Medulla oblongata (tissue), 1 donor: ENCODE data around the gene ARG1.

Experiments used
- DNase-seq: peaks from one replicate; pipeline ENCODE4 v3.0.0-alpha.2; 2015; ENCODE audit errors: extremely low spot score

ARG1 gene

DNA sequence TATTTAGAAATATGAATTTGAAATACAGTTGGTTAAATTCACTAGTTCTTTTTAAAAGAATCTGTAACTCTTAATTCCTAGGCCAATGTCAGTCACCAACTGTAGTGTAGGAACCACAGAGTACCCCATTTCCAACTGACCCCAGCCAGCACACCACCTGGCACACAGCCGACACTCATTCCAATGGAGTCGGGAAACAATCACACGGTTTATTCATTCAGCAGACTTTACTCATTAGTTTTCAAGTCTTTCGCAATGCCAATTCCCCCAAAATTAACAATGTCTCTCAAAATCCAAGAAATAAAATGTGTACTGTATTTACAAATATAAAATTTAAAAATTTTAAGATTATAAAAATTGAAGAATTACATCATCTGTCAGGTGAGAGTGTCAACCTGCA, 13.5 kb downstream of the ARG1 start:
- no peak for DNase-seq

DNA sequence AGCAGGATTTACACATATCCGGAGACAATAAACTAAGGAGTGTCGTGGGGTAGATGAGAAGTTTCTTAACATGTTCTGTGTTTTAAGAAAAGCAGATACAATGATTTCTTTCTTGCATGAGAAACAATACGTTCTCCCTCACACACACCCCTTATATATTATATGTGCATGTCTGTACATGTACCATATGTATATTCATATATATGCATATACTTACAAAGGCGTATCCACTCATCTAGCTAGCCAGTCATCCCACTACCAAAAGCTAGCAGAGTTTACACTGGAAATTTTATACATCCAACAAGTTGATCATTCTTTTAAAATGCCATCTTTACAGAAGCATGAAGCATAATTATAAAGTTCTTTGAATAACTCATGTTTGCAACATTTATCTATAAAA, 14.9 kb downstream of the ARG1 start:
- DNase-seq = no peak

DNA sequence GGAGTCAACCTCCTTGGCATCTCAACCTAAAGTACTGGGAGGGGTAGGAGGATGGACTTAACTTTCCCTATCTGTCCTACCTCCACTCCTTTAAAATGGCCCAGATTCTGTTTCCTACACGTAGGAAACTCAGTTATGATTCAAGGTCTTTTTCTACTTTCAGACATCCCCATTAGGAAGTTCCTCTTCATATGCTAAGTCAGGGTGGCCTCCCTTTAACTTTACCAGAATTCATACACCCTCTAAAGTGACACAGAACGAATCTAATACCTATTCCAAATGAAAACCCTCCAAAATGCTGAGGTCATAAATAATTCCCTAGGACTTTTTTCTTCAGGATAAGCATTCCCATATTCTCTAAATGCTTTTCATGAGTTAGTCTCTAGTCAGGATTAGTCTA, 15.6 kb downstream of the ARG1 start:
- DNase-seq = no peak

DNA sequence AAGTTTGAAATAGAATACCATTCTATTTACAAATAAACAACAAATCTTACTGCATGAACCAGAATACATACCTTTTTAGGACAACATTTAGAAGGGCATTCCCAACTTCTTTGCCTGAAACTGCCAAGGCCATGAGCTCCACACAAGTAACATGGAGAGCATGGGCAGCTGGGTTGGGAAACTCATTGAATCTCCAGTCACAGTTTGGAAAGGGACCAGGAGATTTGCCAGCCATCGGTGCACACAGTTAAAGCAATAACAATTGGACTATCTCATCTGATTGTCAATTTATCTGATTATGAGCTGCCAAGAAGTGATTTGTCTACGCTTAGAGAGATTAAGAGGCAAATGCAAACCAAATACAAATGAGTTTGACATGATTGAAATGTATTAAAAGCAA, 19.9 kb downstream of the ARG1 start:
- DNase-seq = no peak

DNA sequence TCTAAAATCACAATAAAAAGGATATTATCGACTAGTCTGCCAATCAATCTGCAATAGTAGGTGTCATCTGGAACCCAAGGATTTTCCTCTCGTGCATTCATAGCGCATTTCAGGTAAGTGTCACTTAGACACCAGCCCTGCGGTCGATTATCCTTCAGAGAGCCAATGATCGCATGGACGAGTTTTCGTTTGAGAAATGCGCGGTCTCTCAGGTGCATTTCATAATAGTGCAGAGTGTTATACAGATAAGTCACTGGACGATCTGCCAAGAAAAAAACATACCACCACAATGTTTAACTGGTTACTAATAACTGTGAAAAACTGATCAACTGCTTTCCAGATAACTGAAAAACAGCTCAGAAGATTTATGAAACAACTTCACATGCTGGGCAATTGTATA, 21.0 kb downstream of the ARG1 start:
- DNase-seq = no peak

DNA sequence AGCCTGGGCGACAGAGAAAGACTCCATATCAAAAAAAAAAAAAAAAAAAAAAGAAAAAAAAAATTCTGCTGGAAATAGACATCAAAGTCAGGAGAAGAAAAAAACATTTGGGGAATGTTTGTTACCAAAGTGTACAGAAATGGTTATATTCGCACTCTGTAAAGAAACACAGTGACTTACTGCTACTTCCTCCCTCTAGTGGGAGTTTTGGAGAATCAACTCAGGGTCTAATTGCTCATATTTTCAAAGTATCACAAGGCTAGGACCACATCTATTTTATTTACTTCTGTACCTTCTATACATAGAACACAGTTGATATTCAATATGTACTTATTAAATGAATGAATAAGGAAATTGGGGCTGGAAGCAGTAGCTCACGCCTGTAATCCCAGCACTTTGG, 24.4 kb downstream of the ARG1 start:
- no peak for DNase-seq

DNA sequence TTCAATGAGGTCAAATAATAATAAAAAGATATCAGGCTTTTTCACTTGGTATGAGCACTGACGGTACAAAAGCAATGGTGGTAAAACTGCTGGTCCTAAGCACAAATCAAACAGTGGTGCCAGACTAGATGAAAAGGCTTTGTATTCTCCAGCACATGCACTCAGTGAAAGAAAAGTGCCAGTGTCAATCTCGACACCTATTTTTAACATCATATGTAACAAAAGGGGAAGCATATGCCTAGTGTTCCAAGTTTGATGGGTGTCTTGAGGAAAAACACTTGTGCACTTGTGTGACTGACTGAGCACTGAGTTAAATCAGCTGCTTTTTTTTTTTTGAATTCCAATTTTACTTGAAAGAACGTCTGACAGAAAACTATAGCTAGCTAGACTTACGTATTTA, 27.7 kb downstream of the ARG1 start:
- DNase-seq = peak; percentile 47

DNA sequence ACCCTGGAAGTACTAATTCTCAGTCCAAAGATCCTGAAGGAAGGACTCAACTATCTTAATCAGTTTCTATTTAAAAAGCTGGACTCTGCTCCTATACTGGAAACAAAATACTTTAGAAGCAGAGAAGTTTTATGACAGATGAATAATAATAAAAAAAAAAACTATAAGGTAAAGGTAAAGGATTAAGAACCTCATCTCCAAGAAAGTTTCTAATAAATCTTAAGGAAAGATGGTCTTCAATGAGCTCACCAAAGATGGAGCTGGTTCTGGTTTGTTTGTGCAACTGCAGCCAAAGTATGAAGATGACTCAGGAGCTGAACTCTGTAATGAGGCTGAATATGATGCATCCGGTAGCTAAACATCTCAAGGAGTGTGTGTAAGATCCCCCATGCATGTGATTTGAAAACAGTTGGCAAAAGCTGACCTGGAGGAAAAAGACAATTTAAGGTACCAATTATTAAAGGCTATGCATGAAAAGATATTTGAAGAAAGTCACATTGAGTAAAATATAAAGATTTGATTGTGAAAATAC, 29.8 kb downstream of the ARG1 start:
- DNase-seq = no peak

DNA sequence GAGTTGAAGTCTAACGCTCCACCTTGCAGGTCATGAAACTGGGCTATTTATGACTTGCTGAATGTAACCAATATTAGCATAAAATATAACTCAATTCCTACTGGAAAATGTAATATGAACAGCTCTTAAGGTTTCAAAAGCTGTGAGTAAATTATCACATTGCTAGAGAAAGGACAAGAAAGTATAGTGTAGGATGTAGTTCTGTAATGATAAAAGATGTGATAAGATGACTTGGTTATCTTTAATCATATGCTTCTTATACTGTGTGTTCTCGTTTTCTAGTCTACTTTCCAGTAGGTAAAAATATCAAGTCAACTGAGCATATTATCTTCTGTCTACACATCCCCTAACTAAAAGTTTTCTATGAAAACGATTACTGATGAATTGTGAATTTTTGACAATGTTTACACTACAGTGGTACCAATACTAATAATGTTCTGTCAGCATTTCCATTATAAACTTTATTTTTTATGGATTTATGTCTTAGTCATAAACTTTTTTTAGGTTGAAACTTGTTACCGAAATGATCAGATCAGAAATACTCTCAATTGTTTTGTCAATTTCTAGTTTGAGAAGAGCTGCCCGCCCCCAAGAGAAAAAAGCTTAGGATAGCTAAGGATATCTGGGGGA, 40.4 kb downstream of the ARG1 start:
- DNase-seq = no peak

DNA sequence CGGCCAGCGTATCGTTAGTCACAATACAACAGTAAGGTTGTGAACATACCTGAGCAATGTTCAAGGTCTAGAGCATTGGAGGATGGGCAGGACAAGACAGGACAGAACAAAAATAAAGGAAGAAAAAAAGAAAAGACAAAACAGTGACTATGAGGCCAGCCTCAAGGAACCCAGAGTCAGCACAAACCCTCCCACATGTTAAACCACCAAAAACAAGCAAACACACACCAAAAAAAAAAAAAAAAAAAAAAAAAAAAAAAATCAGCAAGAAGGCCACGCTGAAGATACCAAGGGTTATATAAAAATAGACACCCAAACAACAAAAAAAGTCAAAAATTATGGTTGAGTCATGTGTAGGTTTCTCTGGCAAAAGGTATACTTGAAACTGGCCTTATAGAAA, 42.2 kb downstream of the ARG1 start:
- DNase-seq = no peak

DNA sequence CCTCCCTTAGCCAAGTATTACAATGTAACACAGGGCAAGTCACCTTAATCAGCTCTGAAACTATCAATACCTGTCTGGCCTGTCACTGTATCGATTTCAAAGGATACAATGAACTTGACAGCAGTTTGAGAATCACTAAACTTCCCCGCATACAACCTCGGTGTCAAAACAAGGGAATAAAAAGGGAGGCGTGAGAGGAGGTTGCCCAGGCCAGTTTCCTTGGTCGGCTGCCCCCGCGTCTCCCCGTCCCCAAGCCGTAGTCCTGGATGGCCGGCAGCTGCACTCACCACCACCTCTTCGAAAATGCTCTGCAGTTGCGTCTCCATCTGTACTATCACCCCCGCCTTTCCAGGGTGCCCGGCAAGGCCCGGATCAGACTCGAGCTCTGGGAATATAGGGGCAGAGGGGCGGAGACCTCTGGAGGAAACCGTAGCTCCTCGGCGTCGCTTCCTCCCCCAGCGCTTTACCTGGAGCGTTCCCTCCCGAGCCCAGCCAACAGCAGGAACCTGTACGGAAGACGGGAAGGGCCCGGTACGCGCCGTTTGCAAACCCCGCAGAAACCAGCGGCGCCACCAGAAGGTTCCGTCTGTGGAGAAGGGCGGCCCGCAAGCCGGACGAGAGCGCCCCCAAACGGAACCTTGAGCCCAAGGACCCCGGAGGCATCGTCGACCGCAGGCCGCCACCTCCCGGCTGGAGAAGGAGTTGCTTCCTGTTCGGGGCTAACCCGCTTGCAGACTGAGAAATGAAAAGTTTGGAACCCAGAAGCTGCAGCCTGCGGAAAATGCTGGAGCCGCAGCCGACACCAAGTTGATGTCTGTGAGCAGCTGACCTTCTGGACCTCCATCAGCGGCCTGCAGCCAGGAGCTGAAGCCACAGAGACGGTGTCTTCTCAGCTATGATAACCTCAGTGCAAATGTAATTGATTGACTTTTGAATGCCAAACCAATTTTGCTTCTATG, 55.0 kb downstream of the ARG1 start, which contains the start of gene MED23:
Gene MED23 (minus strand): TSS at position 519 of the 959 bp plus-strand sequence. CDS start 193 bp downstream, at position 326.
- DNase-seq = peak; percentile 96

DNA sequence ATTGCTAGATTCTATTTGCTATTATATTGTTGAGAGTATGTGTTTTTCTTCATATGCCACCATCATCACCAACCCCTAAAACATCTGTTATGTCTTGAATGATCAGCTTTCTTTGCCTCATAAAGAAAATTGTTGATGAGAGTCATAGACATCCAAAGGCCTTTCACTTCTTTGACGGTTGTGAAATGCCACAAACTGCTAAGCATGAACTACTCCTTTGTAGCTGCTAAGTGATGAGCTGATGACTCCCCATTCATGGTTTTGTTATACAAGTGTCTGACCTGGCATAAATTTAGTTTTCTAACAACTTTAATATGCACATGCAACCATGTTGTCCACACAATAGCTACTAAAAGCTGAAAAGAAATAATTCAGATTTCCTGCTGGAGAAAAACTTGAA, 55.7 kb downstream of the ARG1 start:
- peak; percentile 13 for DNase-seq

DNA sequence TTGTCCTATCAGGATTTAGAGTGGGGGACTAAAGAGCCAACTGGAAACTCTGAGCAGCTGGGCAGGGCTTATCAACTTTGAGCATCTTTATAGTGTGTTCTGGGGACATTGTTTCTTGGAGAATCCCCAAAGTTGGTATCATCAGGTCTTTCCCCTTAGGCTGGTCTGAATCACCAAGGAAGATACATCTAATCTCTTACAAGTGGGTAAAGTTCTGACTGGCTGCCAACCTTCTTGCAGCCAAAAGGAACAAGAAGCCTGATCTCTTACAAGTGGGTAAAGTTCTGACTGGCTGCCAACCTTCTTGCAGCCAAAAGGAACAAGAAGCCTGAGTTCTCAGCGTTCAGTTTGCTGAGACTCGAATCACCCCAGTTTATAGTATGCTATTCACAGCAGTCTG, 56.6 kb downstream of the ARG1 start:
- DNase-seq = peak; percentile 20

DNA sequence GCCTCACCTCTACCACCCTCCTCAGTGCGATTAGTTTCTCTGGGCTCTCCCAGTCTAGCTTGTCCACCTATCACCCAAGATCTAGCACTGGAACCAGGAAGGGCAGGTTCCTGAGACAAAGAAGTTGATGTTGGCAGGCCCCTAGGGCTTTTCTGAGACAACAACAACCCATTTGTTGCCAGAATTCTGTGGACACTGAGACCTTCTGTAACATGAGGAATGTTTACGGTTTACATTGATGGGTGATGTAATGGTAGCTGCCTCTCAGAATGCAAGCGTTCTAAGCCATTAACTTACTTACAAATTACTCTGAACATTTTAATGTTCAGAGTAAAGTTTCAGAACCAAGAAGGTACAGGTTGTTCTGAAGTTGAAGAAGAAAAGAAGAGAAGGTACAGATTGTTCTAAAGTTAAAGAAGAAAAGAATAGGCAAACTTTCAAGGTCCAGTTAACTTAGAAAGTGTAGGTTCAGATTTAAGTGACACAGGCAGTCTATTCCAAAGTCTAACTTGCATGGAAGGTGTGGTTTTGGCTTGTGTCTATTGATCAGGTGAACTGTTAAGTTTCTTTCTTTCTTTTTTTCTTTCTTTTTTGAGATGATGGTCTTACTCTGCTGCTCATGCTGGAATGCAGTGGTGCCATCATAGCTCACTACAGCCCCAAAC, 58.7 kb downstream of the ARG1 start:
- DNase-seq = no peak
